K562 (cell line): ENCODE results near the gene G2E3.

ENCODE experiments used
- ATF3 ChIP-seq, 2 experiments: fragments of 450-650 bp in 1 of 2; sonication (generic) in 1 of 2; formaldehyde crosslinking in 1 of 2; IDR thresholded peaks in 1 of 2; conservative IDR thresholded peaks in 1 of 2; 2 replicates each; pipeline versions ENCODE4 v1.6.1 to v1.8.1; 2016 to 2023; ENCODE audit warnings: mild to moderate bottlenecking in 2 of 2, moderate library complexity in 2 of 2, inconsistent platforms in 1 of 2, missing genetic modification reagents in 1 of 2
- CCNT2 ChIP-seq: IDR thresholded peaks from 2 replicates; pipeline ENCODE4 v1.6.1; 2011; ENCODE audit warnings: borderline replicate concordance, low read depth, mild to moderate bottlenecking, moderate library complexity, mixed read lengths, low read length; ENCODE audit not compliant: insufficient read length; ENCODE audit errors: extremely low read depth
- CHD4 ChIP-seq: fragments of 200-600 bp; sonication (generic); IDR thresholded peaks from 3 replicates; pipeline ENCODE4 v1.6.1; 2012; ENCODE audit warnings: low read depth, mild to moderate bottlenecking, mixed read lengths, low read length, inconsistent platforms; ENCODE audit not compliant: insufficient read depth, insufficient replicate concordance, poor library complexity, severe bottlenecking
- CTCF ChIP-seq, 3 experiments: IDR thresholded peaks in 2 of 3; conservative IDR thresholded peaks in 1 of 3; 2 replicates each; pipeline ENCODE4 v1.5.1; 2011 to 2012; ENCODE audit warnings: low read length in 3 of 3, mild to moderate bottlenecking in 3 of 3, control low read depth in 2 of 3, improper control_type of control experiment in 1 of 3, inconsistent platforms in 1 of 3, low read depth in 1 of 3, mixed read lengths in 1 of 3, moderate library complexity in 1 of 3; ENCODE audit not compliant: insufficient read depth in 2 of 3
- EP300 ChIP-seq: IDR thresholded peaks from 2 replicates; pipeline ENCODE4 v1.6.1; 2012; ENCODE audit warnings: low read length, improper control_type of control experiment
- FOXK2 ChIP-seq, 2 experiments: fragments of 450-650 bp; IDR thresholded peaks in 1 of 2; conservative IDR thresholded peaks in 1 of 2; 2 replicates each; pipeline ENCODE4 v1.6.1; 2016; ENCODE audit warnings: low read depth in 2 of 2, mild to moderate bottlenecking in 1 of 2
- HDAC1 ChIP-seq, 2 experiments: fragments of 450-650 bp; IDR thresholded peaks; 2 replicates each; pipeline ENCODE4 v1.6.1; 2016 to 2017; ENCODE audit warnings: inconsistent platforms in 1 of 2, mild to moderate bottlenecking in 1 of 2, moderate library complexity in 1 of 2
- NR3C1 ChIP-seq: sonication (generic); formaldehyde crosslinking; IDR thresholded peaks from 2 replicates; pipeline ENCODE4 v1.8.1; 2022; ENCODE audit warnings: missing genetic modification reagents
- SP1 ChIP-seq: sonication (generic); formaldehyde crosslinking; IDR thresholded peaks from 2 replicates; pipeline ENCODE4 v1.8.1; 2022; ENCODE audit warnings: mild to moderate bottlenecking, missing genetic modification reagents
- TAF1 ChIP-seq: IDR thresholded peaks from 2 replicates; pipeline ENCODE4 v1.6.1; 2011; ENCODE audit warnings: mild to moderate bottlenecking, low read length, moderate library complexity; ENCODE audit not compliant: insufficient read depth, control insufficient read depth, severe bottlenecking; ENCODE audit errors: extremely low read depth
- TEAD4 ChIP-seq, 2 experiments: sonication (generic) in 1 of 2; formaldehyde crosslinking in 1 of 2; IDR thresholded peaks; 2 replicates each; pipeline versions ENCODE4 v1.6.1 to v1.8.0; 2012 to 2022; ENCODE audit warnings: borderline replicate concordance in 1 of 2, inconsistent platforms in 1 of 2, low read length in 1 of 2, mild to moderate bottlenecking in 1 of 2, missing genetic modification reagents in 1 of 2
- U2AF2 ChIP-seq: fragments of 200-400 bp; formaldehyde crosslinking; optimal IDR thresholded peaks from 2 replicates; pipeline ENCODE3; 2017; ENCODE audit warnings: low read depth, mild to moderate bottlenecking, low read length
- TF ChIP-seq, protein P1 (sequence below): fragments of 250-450 bp; sonication (Bioruptor Pico); IDR thresholded peaks from 2 replicates; pipeline ENCODE4 v1.4.0; 2020; ENCODE audit warnings: mild to moderate bottlenecking, moderate library complexity

DNA sequence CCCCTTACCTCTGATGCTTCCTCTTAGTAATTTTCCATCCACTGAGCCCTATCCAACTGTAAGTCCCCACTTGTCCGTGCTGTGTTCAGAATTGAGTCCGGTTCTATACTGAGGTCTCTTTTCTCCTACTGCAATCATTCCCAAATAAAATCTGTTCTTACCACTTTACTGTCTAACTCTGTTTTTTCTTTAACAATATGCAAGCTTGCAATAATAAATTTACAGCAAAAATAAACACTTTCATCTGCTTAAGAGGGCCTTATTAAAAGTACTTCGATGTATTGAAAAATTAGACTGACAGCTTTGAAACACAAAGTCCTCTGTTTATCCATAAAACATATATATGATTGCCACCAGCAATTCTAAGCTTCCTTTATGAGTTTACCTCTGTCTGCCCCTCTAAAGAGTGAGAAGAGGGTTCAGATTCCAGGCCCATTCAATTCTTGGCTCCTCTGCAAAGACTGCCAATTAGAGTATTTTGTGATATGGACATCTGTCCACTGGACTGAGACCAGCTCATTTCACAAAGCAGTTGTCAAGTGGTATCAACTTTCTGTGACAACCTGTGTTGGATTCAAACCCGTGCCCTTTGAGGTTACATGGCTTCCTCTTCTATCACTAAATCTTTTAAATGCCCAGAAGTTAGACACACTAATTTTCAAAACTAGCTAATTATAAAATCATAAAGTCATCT lies 39.9 kb upstream of the G2E3 start:
- TF ChIP-seq FOXK2 (conservative IDR thresholded peaks at IDR 0.05 in 1 of 2, IDR thresholded peaks at IDR 0.05 in 1 of 2; ENCODE audit: low read depth in 2 of 2) (no peak), CCNT2 (no peak), HDAC1 (IDR thresholded peaks at IDR 0.05) (no peak), EP300 (no peak), NR3C1 (CRISPR knock-in tag) (no peak), TEAD4 (IDR thresholded peaks at IDR 0.05; ENCODE audit: low read length) (no peak), TEAD4 (CRISPR knock-in tag; IDR thresholded peaks at IDR 0.05; ENCODE audit: borderline replicate concordance) (no peak), TAF1 (no peak), SP1 (CRISPR knock-in tag) (no peak), U2AF2 (no peak), CTCF (IDR thresholded peaks at IDR 0.05 in 2 of 3, conservative IDR thresholded peaks at IDR 0.05 in 1 of 3; ENCODE audit: insufficient read depth in 2 of 3, low read depth in 1 of 3, low read length in 3 of 3) (no peak), CHD4 (no peak), ATF3 (IDR thresholded peaks at IDR 0.05) (no peak), ATF3 (CRISPR knock-in tag; conservative IDR thresholded peaks at IDR 0.05) (no peak)
- TF ChIP-seq, protein P1, sequence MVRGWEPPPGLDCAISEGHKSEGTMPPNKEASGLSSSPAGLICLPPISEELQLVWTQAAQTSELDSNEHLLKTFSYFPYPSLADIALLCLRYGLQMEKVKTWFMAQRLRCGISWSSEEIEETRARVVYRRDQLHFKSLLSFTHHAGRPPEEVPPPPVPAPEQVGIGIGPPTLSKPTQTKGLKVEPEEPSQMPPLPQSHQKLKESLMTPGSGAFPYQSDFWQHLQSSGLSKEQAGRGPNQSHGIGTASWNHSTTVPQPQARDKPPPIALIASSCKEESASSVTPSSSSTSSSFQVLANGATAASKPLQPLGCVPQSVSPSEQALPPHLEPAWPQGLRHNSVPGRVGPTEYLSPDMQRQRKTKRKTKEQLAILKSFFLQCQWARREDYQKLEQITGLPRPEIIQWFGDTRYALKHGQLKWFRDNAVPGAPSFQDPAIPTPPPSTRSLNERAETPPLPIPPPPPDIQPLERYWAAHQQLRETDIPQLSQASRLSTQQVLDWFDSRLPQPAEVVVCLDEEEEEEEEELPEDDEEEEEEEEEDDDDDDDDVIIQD (CRISPR knock-in tag) = no peak
